WTC11 (cell line): ENCODE data around the gene KRTAP26-1.

ENCODE experiments used
- ARID4B ChIP-seq: sonication (generic); formaldehyde crosslinking; IDR thresholded peaks from 2 replicates; pipeline ENCODE4 v1.8.0; 2023; ENCODE audit warnings: missing genetic modification reagents, mild to moderate bottlenecking, borderline replicate concordance
- ATF2 ChIP-seq: sonication (generic); formaldehyde crosslinking; IDR thresholded peaks from 2 replicates; pipeline ENCODE4 v1.8.1; 2022; ENCODE audit warnings: low read depth, missing genetic modification reagents, borderline replicate concordance
- CTCF ChIP-seq: fragments of 200-600 bp; IDR thresholded peaks from 2 replicates; pipeline ENCODE4 v1.8.0; 2022; ENCODE audit warnings: antibody characterized with exemption
- E2F5 ChIP-seq: sonication (generic); formaldehyde crosslinking; IDR thresholded peaks from 2 replicates; pipeline ENCODE4 v1.8.1; 2022; ENCODE audit warnings: mild to moderate bottlenecking, moderate library complexity, missing genetic modification reagents
- JUN ChIP-seq: sonication (generic); formaldehyde crosslinking; IDR thresholded peaks from 2 replicates; pipeline ENCODE4 v1.8.0; 2023; ENCODE audit warnings: mild to moderate bottlenecking, missing genetic modification reagents
- MAX ChIP-seq: sonication (generic); formaldehyde crosslinking; IDR thresholded peaks from 2 replicates; pipeline ENCODE4 v1.8.0; 2022; ENCODE audit warnings: mild to moderate bottlenecking, missing genetic modification reagents
- MLX ChIP-seq: sonication (generic); formaldehyde crosslinking; IDR thresholded peaks from 2 replicates; pipeline ENCODE4 v1.8.1; 2023; ENCODE audit warnings: mild to moderate bottlenecking, missing genetic modification reagents, moderate library complexity
- MXD4 ChIP-seq: fragments of 250-450 bp; sonication (Bioruptor Pico); IDR thresholded peaks from 2 replicates; pipeline ENCODE4 v1.8.0; 2021; ENCODE audit warnings: mild to moderate bottlenecking, moderate library complexity, borderline replicate concordance
- SMAD4 ChIP-seq: sonication (generic); formaldehyde crosslinking; IDR thresholded peaks from 2 replicates; pipeline ENCODE4 v1.8.0; 2022; ENCODE audit warnings: mild to moderate bottlenecking, missing genetic modification reagents
- SP1 ChIP-seq: sonication (generic); formaldehyde crosslinking; conservative IDR thresholded peaks from 2 replicates; pipeline ENCODE4 v1.8.1; 2022; ENCODE audit warnings: missing genetic modification reagents
- TCF7 ChIP-seq: sonication (generic); formaldehyde crosslinking; IDR thresholded peaks from 2 replicates; pipeline ENCODE4 v1.8.0; 2022; ENCODE audit warnings: mild to moderate bottlenecking, low read depth, missing genetic modification reagents, moderate library complexity
- ZNF219 ChIP-seq: sonication (generic); formaldehyde crosslinking; IDR thresholded peaks from 2 replicates; pipeline ENCODE4 v1.8.0; 2023; ENCODE audit warnings: missing genetic modification reagents, mild to moderate bottlenecking, borderline replicate concordance

GRCh38 chr21:30354308-30355005 is 34.3 kb upstream of the KRTAP26-1 start:
- no peak for TF ChIP-seq JUN (CRISPR knock-in tag)
- TF ChIP-seq ARID4B (CRISPR knock-in tag), result no peak
- no peak for TF ChIP-seq SP1 (CRISPR knock-in tag)
- no peak for TF ChIP-seq MAX (CRISPR knock-in tag)
- TF ChIP-seq ZNF219 (CRISPR knock-in tag), result no peak
- TF ChIP-seq SMAD4 (CRISPR knock-in tag), result no peak
- no peak for TF ChIP-seq MLX (CRISPR knock-in tag)
- TF ChIP-seq CTCF, result no peak
- TF ChIP-seq MXD4, result no peak
- no peak for TF ChIP-seq ATF2 (CRISPR knock-in tag)
- TF ChIP-seq E2F5 (CRISPR knock-in tag), result no peak
- TF ChIP-seq TCF7 (CRISPR knock-in tag), result no peak
